PC-9 (cell line): ENCODE measurements around the gene C3orf18. TPM values are rescaled to one million over a fixed set of nuclear protein-coding genes. Genes with fewer than 3 reads are reported as not detected.

Source experiments
- BruUV-seq: library from RNA; stranded (reverse); fragments of 400-500 nt; replicated peaks from 2 replicates; lab custom pipeline; 2021; lab: Mats Ljungman, UMichigan
- CTCF ChIA-PET: fragments of 300-600 bp; sonication (Branson Sonifier 250); formaldehyde crosslinking; loops from one replicate; lab custom pipeline; 2022; ENCODE audit warnings: antibody characterized with exemption; lab: Charles Lee
- POLR2A ChIA-PET: fragments of 300-600 bp; sonication (Branson Sonifier 250); formaldehyde crosslinking; loops from one replicate; lab custom pipeline; 2022; ENCODE audit warnings: antibody characterized with exemption; ENCODE audit not compliant: unreplicated experiment; lab: Charles Lee
- DNase-seq, 2 experiments: peaks; one replicate each; pipeline versions ENCODE4 v3.0.0 to v3.0.0-alpha.2; 2015 to 2022; ENCODE audit warnings: mixed read lengths in 1 of 2
- H2AFZ ChIP-seq: fragments of 200-600 bp; sonication (generic); 2 replicates; pipeline ENCODE4 v1.8.1; 2017; ENCODE audit warnings: antibody characterized with exemption
- H3F3A ChIP-seq: fragments of 200-600 bp; sonication (generic); 2 replicates; pipeline ENCODE4 v1.8.1; 2017; ENCODE audit warnings: antibody characterized with exemption, mild to moderate bottlenecking, low read depth; ENCODE audit not compliant: insufficient read depth
- H3K27ac ChIP-seq: fragments of 200-600 bp; sonication (generic); 2 replicates; pipeline ENCODE4 v1.6.1; 2016; ENCODE audit warnings: mixed run types
- H3K27me3 ChIP-seq: fragments of 200-600 bp; sonication (generic); 2 replicates; pipeline ENCODE4 v1.6.1; 2016; ENCODE audit warnings: low read depth, mixed run types; ENCODE audit not compliant: insufficient read depth
- H3K36me3 ChIP-seq: fragments of 200-600 bp; sonication (generic); 2 replicates; pipeline ENCODE4 v1.6.1; 2016; ENCODE audit warnings: low read depth, mixed run types
- H3K4me1 ChIP-seq: fragments of 200-600 bp; sonication (generic); replicated peaks from 2 replicates; pipeline ENCODE4 v1.6.1; 2016; ENCODE audit warnings: mixed run types; ENCODE audit not compliant: insufficient read depth
- H3K4me2 ChIP-seq: fragments of 200-600 bp; sonication (generic); 2 replicates; pipeline ENCODE4 v1.6.1; 2017; ENCODE audit warnings: mixed run types
- H3K4me3 ChIP-seq: fragments of 200-600 bp; sonication (generic); 2 replicates; pipeline ENCODE4 v1.6.1; 2016; ENCODE audit warnings: mixed run types
- H3K79me2 ChIP-seq: fragments of 200-600 bp; sonication (generic); 2 replicates; pipeline ENCODE4 v1.6.1; 2017; ENCODE audit warnings: low read depth, mixed run types
- H3K9me2 ChIP-seq: fragments of 200-600 bp; sonication (generic); 2 replicates; pipeline ENCODE4 v1.8.1; 2017; ENCODE audit warnings: mild to moderate bottlenecking; ENCODE audit not compliant: insufficient read depth
- H3K9me3 ChIP-seq: fragments of 200-600 bp; sonication (generic); 2 replicates; pipeline ENCODE4 v1.8.1; 2016; ENCODE audit warnings: low read depth; ENCODE audit not compliant: insufficient read depth
- H4K20me1 ChIP-seq: fragments of 200-600 bp; sonication (generic); 2 replicates; pipeline ENCODE4 v1.8.1; 2017; ENCODE audit not compliant: insufficient read depth
- EZH2 ChIP-seq: fragments of 200-600 bp; sonication (generic); IDR thresholded peaks from 2 replicates; pipeline ENCODE4 v1.8.0; 2017; ENCODE audit warnings: antibody characterized with exemption, low read depth
- intact Hi-C: fragments of 100-400 bp; cut with micrococcal nuclease; formaldehyde crosslinking; loops from one replicate; pipeline ENCODE4 v1.10.0; 2022; ENCODE audit not compliant: unreplicated experiment
- total RNA-seq: library from RNA; stranded (reverse); gene quantifications from 2 replicates; pipeline ENCODE4 v1.2.3, GENCODE V29; 2021
- TF ChIP-seq, protein P1 (sequence below): fragments of 200-600 bp; sonication (generic); conservative IDR thresholded peaks from 2 replicates; pipeline ENCODE4 v1.6.1; 2017; ENCODE audit warnings: mixed run types, antibody characterized with exemption, mild to moderate bottlenecking, moderate library complexity

The C3orf18 gene
- total RNA-seq, 1 experiment from 2014 or later: 7.5 TPM

DNA sequence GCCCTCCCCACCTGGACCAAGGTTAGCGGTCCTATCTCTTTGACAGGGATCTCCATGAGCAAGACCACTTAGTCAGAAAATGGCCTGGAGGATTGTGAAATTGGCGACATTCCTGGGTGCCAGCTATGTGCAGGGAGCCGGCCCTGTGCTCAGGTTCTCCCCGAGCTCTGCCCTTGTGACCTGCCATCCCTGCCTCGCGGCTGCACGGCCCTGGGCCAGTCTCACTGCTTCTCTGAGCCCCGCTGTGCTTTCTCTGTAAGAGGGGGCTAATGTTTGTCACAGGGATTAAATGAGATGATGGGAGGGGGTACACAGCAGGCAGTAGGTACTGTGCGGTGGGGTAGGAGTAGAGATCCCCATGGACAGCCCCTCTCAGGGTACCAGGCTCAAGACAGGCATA lies 14.9 kb downstream of the C3orf18 start:
- intact Hi-C loops: loop anchor here (5.0 to 10.0 kb wide), 2 partner anchors 290 to 428 kb away; no protein-coding TSS in a partner anchor
- Histone ChIP-seq H3K9me2 (no peaks in the 10 kb centered on the region), H3K27ac (no peak overlapping the region), H3K4me3 (no peak overlapping the region), H3F3A (no peaks in the 10 kb centered on the region), H3K4me1 (no peaks in the 10 kb centered on the region), H3K9me3 (no peaks in the 10 kb centered on the region), H3K79me2 (no peaks in the 10 kb centered on the region), H3K4me2 (no peak overlapping the region), H3K36me3 (no peaks in the 10 kb centered on the region), H3K27me3 (no peaks in the 10 kb centered on the region; the same call in 1 of the 2 replicates), H2AFZ (no peak overlapping the region), H4K20me1 (no peaks in the 10 kb centered on the region)
- no TSS peak for BruUV-seq
- TF ChIP-seq, protein P1, sequence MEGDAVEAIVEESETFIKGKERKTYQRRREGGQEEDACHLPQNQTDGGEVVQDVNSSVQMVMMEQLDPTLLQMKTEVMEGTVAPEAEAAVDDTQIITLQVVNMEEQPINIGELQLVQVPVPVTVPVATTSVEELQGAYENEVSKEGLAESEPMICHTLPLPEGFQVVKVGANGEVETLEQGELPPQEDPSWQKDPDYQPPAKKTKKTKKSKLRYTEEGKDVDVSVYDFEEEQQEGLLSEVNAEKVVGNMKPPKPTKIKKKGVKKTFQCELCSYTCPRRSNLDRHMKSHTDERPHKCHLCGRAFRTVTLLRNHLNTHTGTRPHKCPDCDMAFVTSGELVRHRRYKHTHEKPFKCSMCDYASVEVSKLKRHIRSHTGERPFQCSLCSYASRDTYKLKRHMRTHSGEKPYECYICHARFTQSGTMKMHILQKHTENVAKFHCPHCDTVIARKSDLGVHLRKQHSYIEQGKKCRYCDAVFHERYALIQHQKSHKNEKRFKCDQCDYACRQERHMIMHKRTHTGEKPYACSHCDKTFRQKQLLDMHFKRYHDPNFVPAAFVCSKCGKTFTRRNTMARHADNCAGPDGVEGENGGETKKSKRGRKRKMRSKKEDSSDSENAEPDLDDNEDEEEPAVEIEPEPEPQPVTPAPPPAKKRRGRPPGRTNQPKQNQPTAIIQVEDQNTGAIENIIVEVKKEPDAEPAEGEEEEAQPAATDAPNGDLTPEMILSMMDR: no peak
- no peak for TF ChIP-seq EZH2
- CTCF ChIA-PET: interaction anchor here (0.8 kb wide), 1 partner anchor 57 kb away, joined by 3 read pairs; no protein-coding TSS in a partner anchor
- no peak for DNase-seq
- POLR2A ChIA-PET: no interaction called here

DNA sequence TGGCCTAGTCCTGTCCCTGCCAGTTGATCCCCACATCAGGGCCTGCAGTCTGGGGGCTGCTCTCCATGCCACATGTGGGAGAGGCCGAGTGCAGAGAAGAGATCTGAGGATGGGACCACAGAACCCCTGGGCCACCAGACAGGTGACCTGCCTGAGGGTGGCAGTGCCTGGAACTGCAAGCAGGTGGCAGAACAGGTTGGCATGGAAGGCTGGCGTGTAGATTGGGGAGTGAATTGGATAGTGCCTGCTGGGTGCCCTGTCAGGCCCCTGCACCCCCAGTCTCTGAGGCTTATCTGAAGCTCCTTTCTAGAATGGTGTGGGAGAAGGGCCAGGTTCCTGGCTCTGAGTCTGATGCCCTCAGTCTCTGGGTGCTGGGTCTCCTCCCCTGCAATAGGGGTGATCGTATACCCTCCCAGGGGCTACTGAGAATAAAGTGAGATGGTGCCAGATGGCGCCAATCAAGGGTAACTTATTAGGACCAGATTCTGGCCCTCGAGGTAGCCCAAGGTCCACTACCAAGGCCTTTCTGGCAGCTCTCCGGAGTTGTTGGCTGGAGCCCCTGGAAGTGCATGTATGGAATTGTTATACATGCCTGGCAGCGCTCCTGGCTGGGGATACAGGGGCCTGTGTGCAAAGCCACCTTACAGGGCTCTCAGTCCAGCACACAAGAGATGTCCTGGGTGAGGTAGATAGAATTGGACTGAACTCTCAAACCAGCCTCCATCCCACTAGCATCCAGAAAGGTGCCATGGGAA lies 15.7 kb downstream of the C3orf18 start:
- intact Hi-C loops: loop anchor here (1.0 to 10.0 kb wide), 3 partner anchors 62 to 427 kb away; no protein-coding TSS in a partner anchor
- H3K9me2 ChIP-seq: no peaks in the 10 kb centered on the region
- TF ChIP-seq, protein P1: no peak; the same call in 1 of the 2 replicates
- H3K9me3 ChIP-seq: no peaks in the 10 kb centered on the region
- H3K27ac ChIP-seq: no peak overlapping the region
- no TSS peak for BruUV-seq
- peak in 1 of 2 experiments; percentile 32 for DNase-seq
- ChIA-PET CTCF (interaction anchor here (0.7 to 0.8 kb wide), 2 partner anchors 58 to 76 kb away, joined by 3 read pairs; no protein-coding TSS in a partner anchor), POLR2A (no interaction called here)
- no peaks in the 10 kb centered on the region for H3K36me3 ChIP-seq
- no peaks in the 10 kb centered on the region for H3K79me2 ChIP-seq
- no peaks in the 10 kb centered on the region for H3K4me1 ChIP-seq
- no peaks in the 10 kb centered on the region; the same call in 1 of the 2 replicates for H3K27me3 ChIP-seq
- H3K4me3 ChIP-seq: no peak overlapping the region
- no peak overlapping the region for H2AFZ ChIP-seq
- no peak overlapping the region for H3K4me2 ChIP-seq
- no peaks in the 10 kb centered on the region for H4K20me1 ChIP-seq
- no peaks in the 10 kb centered on the region for H3F3A ChIP-seq

DNA sequence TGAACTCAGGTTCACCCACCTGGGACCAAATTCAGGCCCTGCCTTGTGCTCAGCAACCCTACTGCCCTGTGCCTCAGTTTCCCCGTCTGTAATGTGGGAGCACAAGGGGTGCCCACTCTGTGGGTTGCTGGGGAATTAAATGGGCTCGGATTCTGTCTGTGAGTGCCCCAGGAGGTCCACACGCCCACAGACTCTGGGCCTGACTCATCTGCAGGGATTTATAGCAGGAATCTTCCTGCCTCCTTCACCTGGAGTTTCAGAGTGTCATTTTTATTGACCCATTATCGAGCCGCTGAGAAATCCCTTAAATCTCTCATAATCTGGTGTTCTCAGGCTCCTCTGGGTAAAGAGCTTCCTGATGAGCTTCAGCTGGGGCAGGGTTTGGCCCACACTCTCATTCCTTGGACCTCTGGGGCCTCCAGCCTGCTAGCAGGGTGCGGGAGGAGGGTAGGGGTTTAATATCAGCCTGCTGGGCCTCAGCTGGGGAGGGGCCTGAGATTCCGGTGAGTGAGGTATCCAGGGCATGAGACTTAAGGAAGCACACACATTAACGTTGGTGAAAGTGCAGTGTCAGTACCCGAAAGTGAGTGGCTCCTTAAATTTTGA lies 16.4 kb downstream of the C3orf18 start:
- H4K20me1 ChIP-seq: no peaks in the 10 kb centered on the region

More for the DNA sequence above, 16.4 kb downstream of the C3orf18 start:
- Histone ChIP-seq H3K27me3 (no peaks in the 10 kb centered on the region; the same call in 1 of the 2 replicates), H3K4me1 (no peaks in the 10 kb centered on the region), H3K79me2 (no peaks in the 10 kb centered on the region), H3K4me3 (no peak overlapping the region), H2AFZ (no peak overlapping the region), H3K36me3 (no peaks in the 10 kb centered on the region), H3K9me2 (no peaks in the 10 kb centered on the region), H3K9me3 (no peaks in the 10 kb centered on the region), H3K27ac (no peak overlapping the region), H3K4me2 (no peak overlapping the region), H3F3A (no peaks in the 10 kb centered on the region)
- no TSS peak for BruUV-seq
- TF ChIP-seq EZH2: no peak
- TF ChIP-seq, protein P1: no peak
- intact Hi-C loops: loop anchor here (1.0 to 10.0 kb wide), 3 partner anchors 63 to 426 kb away; no protein-coding TSS in a partner anchor
- ChIA-PET POLR2A (no interaction called here), CTCF (interaction anchor here (0.7 kb wide), 1 partner anchor 77 kb away, joined by 3 read pairs; no protein-coding TSS in a partner anchor)
- DNase-seq: no peak
